Frontal cortex (tissue), 4 donors: ENCODE results near the gene SNAP23. TPM values are rescaled to one million over a fixed set of nuclear protein-coding genes. Genes with fewer than 3 reads are reported as not detected.
A peak's percentile ranks its signal among the peaks of the same experiment; 100 is the strongest.

Experiments
- DNase-seq, 2 donors: peaks; one replicate each; pipeline ENCODE4 v3.0.0; 2012; ENCODE audit warnings: low spot score in 2 of 2
- FAIRE-seq: peaks from 2 replicates; lab custom pipeline; 2012; peaks lifted over from hg19 to GRCh38; lab: Jason Lieb, UNC
- total RNA-seq: library from RNA; depleted of rRNA; stranded (reverse); fragments of >200 nt; gene quantifications from one replicate; pipeline ENCODE4 v1.2.3, GENCODE V29; 2014
- donor health status: control.
- donor health status: control.
- donor health status: control.

SNAP23 gene
- total RNA-seq, 1 donor from 2014 or later, result 22.4 TPM

- DNase-seq (no peak), FAIRE-seq (no peak)
Measured at GRCh38 chr15:42493679-42494078, 1.8 kb upstream of the SNAP23 start.

GRCh38 chr15:42494998-42495360 is 455 bp upstream of the SNAP23 start:
- no peak for FAIRE-seq
- DNase-seq, result peak; percentile 68 to 69

- no peak for DNase-seq
- FAIRE-seq, result no peak
Measured at GRCh38 chr15:42498212-42499068, 3.0 kb downstream of the SNAP23 start.

GRCh38 chr15:42499858-42500609 is 4.6 kb downstream of the SNAP23 start:
- FAIRE-seq (no peak), DNase-seq (no peak)

- DNase-seq (no peak), FAIRE-seq (no peak)
Measured at GRCh38 chr15:42502477-42502876, 7.0 kb downstream of the SNAP23 start.

- FAIRE-seq, result no peak
- DNase-seq, result no peak
Measured at GRCh38 chr15:42503825-42504224, 8.4 kb downstream of the SNAP23 start.

- DNase-seq (no peak), FAIRE-seq (no peak)
Measured at GRCh38 chr15:42504631-42505030, 9.2 kb downstream of the SNAP23 start.

GRCh38 chr15:42507514-42507913 is 12.1 kb downstream of the SNAP23 start:
- DNase-seq, result no peak
- FAIRE-seq, result no peak

GRCh38 chr15:42508263-42508690 is 12.8 kb downstream of the SNAP23 start:
- no peak for FAIRE-seq
- no peak for DNase-seq

GRCh38 chr15:42510258-42511006 is 15.0 kb downstream of the SNAP23 start:
- DNase-seq (no peak), FAIRE-seq (no peak)

GRCh38 chr15:42511007-42511391 is 15.6 kb downstream of the SNAP23 start:
- DNase-seq (no peak), FAIRE-seq (no peak)

GRCh38 chr15:42523331-42523730 is 27.9 kb downstream of the SNAP23 start:
- FAIRE-seq (no peak), DNase-seq (no peak)

- no peak for DNase-seq
- FAIRE-seq, result no peak
Measured at GRCh38 chr15:42528970-42529369, 33.5 kb downstream of the SNAP23 start.

- no peak for FAIRE-seq
- no peak for DNase-seq
Measured at GRCh38 chr15:42533246-42533645, 37.8 kb downstream of the SNAP23 start.

- no peak for FAIRE-seq
Measured at GRCh38 chr15:42544853-42545629, 49.6 kb downstream of the SNAP23 start.

GRCh38 chr15:42547918-42548248 is 52.4 kb downstream of the SNAP23 start:
- FAIRE-seq (no peak), DNase-seq (no peak)

More at GRCh38 chr15:42544853-42545629, 49.6 kb downstream of the SNAP23 start:
- DNase-seq, result no peak

- DNase-seq (peak; percentile 82 to 91), FAIRE-seq (no peak)
Measured at GRCh38 chr15:42548249-42549031, 53.0 kb downstream of the SNAP23 start, which contains the start of the genes HAUS2 and LRRC57. Gene HAUS2 (plus strand): TSS chr15:42548838. CDS start chr15:42548873, 35 bp downstream. Gene LRRC57 (minus strand): TSS chr15:42548793. CDS start chr15:42548434, 359 bp downstream.

- DNase-seq (peak; percentile 25 to 29), FAIRE-seq (no peak)
Measured at GRCh38 chr15:42549032-42549491, 53.6 kb downstream of the SNAP23 start.
